GM10266 (cell line): Measurements from ENCODE around the gene CRYGN.

Experiments
- DNase-seq: peaks from one replicate; pipeline ENCODE4 v3.0.0; 2012; ENCODE audit errors: extremely low spot score
- TF ChIP-seq, protein P1 (sequence below): IDR thresholded peaks from 2 replicates; pipeline ENCODE4 v1.5.1; 2012; ENCODE audit warnings: mild to moderate bottlenecking, low read depth; ENCODE audit not compliant: control insufficient read depth, insufficient read depth; ENCODE audit errors: missing control alignments

The CRYGN gene, protein sequence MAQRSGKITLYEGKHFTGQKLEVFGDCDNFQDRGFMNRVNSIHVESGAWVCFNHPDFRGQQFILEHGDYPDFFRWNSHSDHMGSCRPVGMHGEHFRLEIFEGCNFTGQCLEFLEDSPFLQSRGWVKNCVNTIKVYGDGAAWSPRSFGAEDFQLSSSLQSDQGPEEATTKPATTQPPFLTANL

GRCh38 chr7:151439855-151440798 lies at the start of gene CRYGN:
TSS of gene CRYGN (minus strand) at chr7:151440141. CDS start at chr7:151439917, 224 bp downstream.
- TF ChIP-seq, protein P1, sequence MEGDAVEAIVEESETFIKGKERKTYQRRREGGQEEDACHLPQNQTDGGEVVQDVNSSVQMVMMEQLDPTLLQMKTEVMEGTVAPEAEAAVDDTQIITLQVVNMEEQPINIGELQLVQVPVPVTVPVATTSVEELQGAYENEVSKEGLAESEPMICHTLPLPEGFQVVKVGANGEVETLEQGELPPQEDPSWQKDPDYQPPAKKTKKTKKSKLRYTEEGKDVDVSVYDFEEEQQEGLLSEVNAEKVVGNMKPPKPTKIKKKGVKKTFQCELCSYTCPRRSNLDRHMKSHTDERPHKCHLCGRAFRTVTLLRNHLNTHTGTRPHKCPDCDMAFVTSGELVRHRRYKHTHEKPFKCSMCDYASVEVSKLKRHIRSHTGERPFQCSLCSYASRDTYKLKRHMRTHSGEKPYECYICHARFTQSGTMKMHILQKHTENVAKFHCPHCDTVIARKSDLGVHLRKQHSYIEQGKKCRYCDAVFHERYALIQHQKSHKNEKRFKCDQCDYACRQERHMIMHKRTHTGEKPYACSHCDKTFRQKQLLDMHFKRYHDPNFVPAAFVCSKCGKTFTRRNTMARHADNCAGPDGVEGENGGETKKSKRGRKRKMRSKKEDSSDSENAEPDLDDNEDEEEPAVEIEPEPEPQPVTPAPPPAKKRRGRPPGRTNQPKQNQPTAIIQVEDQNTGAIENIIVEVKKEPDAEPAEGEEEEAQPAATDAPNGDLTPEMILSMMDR: no peak
- no peak for DNase-seq

DNA sequence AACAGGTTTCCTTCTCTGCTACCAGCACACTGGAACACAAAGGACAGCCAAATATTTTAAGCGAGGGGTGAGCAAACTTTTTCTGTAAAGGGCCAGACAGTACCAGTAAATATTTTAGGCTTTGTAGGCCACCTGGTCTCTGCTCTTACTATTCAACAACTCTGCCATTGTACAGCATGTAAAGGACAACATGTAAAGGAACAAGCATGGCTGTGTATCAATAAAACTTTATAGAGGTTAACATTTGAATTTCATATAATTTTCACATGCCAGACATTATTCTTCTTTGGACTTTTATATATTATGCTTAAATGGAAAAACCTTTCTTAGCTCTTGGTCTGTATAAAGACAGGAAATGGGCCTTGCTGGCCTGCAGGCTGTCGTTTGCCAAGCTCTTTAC lies 49.6 kb upstream of the CRYGN start:
- TF ChIP-seq, protein P1: no peak
- no peak for DNase-seq

GRCh38 chr7:151488096-151488495 lies 48.2 kb upstream of the CRYGN start:
- TF ChIP-seq, protein P1: no peak
- no peak for DNase-seq

GRCh38 chr7:151487228-151487627 lies 47.3 kb upstream of the CRYGN start:
- DNase-seq: no peak

GRCh38 chr7:151486074-151486473 lies 46.1 kb upstream of the CRYGN start:
- TF ChIP-seq, protein P1: no peak
- no peak for DNase-seq

More at GRCh38 chr7:151487228-151487627, 47.3 kb upstream of the CRYGN start:
- TF ChIP-seq, protein P1: no peak

DNA sequence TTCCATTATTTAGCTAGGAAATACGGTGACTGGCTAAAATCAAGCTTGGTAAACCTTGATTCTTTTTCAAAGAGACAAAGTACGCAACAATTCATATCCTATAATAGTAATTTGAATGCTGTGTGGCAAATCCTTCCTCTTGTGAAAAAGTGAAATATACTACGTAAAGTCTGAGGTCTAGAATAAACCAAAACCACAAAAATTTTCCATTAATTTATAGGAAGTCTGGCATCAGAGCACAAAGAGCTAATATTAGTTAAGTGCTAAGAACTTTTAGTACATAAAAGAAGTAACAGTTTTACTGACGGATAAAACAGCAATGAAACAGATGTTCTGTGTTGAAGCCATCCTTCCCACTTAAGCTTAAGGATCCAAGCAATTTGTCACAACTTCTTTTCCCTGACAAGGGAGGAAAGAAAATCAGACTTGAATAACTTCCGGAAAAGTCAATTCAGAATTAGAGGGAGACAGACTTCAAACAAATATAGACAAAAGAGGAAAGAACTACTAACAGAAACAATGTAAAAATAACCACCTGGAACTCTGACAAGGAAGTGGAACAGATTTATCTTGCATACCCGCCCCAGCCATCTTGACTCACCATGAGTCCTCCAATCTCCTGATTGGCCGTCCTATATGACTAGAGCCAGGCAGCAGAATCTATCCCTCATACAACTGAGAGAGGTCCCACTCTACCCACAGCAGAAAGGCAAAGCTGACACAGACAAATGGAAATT lies 45.2 kb upstream of the CRYGN start:
- DNase-seq: peak; percentile 32
- TF ChIP-seq, protein P1: no peak
